Breast epithelium (tissue), 3 donors: ENCODE results near the gene THRSP.

Experiments
- CTCF ChIP-seq, 3 donors: fragments of 450-650 bp; IDR thresholded peaks; one replicate each; pipeline ENCODE4 v1.5.1; 2016 to 2017; ENCODE audit warnings: antibody characterized with exemption in 3 of 3, mild to moderate bottlenecking in 3 of 3, moderate library complexity in 3 of 3
- POLR2A ChIP-seq: fragments of 450-650 bp; IDR thresholded peaks from one replicate; pipeline ENCODE4 v1.6.1; 2016; ENCODE audit warnings: antibody characterized with exemption, mild to moderate bottlenecking, moderate library complexity

DNA sequence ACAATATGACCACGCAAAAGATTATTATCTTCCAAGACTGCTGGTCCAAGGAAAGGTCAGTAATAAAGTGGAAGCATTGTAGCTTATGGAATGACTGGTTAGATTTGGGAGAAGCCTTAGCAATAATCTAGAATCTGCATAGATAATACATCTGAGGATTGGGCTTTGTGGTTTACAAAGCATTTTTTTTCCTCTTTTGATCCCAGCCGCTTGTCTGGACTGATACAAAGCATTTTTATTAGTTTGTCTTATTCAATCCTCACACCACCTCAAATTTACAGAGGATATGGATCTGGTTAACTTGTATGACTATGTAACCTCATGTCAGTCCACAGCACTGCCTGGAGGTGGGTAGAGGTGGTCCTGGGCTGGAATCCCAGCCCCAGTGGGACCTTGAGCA, 990 bp upstream of the THRSP start:
- no peak for TF ChIP-seq CTCF (IDR thresholded peaks at IDR 0.05)
- no peak for TF ChIP-seq POLR2A
